Suprapubic skin (tissue), 4 donors: ENCODE data around the gene ARID1A.

ENCODE experiments used
- EP300 ChIP-seq: sonication (generic); formaldehyde crosslinking; IDR thresholded peaks from one replicate; pipeline ENCODE4 v1.6.1; 2017; ENCODE audit warnings: antibody characterized with exemption
- POLR2AphosphoS5 ChIP-seq, 3 donors: sonication (generic); formaldehyde crosslinking; IDR thresholded peaks; one replicate each; pipeline ENCODE4 v1.6.1; 2017; ENCODE audit warnings: antibody characterized with exemption in 3 of 3
- TF ChIP-seq, protein P1 (sequence below), 2 donors: fragments of 200-600 bp in 1 of 2; fragments of 450-650 bp in 1 of 2; sonication (generic) in 1 of 2; IDR thresholded peaks; one replicate each; pipeline ENCODE4 v1.5.1; 2016 to 2019; ENCODE audit warnings: antibody characterized with exemption in 2 of 2, mild to moderate bottlenecking in 1 of 2, moderate library complexity in 1 of 2

DNA sequence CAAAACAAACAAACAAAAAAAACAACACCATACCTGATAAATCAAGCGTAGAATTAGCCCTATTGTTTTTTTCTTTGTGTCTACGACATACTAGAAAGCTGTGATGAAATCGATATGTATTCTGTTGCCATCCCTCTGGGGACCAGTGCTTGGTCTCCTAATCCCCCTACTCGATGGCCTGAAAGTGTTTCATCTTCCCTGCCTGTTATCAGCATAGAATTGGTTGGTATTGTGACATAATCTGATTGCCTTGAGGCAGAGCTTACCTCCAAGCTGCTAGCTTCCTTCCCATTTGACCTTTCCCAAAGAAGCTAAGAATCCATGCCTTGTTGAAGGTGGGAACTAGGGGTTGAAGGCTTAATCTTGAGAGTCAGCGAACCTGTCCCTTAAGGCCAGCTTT is 51.2 kb downstream of the ARID1A start:
- TF ChIP-seq, protein P1, sequence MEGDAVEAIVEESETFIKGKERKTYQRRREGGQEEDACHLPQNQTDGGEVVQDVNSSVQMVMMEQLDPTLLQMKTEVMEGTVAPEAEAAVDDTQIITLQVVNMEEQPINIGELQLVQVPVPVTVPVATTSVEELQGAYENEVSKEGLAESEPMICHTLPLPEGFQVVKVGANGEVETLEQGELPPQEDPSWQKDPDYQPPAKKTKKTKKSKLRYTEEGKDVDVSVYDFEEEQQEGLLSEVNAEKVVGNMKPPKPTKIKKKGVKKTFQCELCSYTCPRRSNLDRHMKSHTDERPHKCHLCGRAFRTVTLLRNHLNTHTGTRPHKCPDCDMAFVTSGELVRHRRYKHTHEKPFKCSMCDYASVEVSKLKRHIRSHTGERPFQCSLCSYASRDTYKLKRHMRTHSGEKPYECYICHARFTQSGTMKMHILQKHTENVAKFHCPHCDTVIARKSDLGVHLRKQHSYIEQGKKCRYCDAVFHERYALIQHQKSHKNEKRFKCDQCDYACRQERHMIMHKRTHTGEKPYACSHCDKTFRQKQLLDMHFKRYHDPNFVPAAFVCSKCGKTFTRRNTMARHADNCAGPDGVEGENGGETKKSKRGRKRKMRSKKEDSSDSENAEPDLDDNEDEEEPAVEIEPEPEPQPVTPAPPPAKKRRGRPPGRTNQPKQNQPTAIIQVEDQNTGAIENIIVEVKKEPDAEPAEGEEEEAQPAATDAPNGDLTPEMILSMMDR (IDR thresholded peaks at IDR 0.05), result no peak
- TF ChIP-seq EP300, result no peak
- no peak for TF ChIP-seq POLR2AphosphoS5 (IDR thresholded peaks at IDR 0.05)
